NOMO-1 treated with dmso at 0.1 percent for 144 hours (cell line): ENCODE measurements around the gene TSKS.
A peak's percentile ranks its signal among the peaks of the same experiment; 100 is the strongest.

Experiments
- DNase-seq: peaks from one replicate; lab custom pipeline; 2025; ENCODE audit not compliant: unreplicated experiment; lab: John Stamatoyannopoulos, UW

Gene TSKS

GRCh38 chr19:49767967-49768581, 5.0 kb upstream of the TSKS start:
- no peak for DNase-seq

- no peak for DNase-seq
These were observed 4.3 kb upstream of the TSKS start for GRCh38 chr19:49767381-49767780.

- no peak for DNase-seq
These were observed 3.8 kb upstream of the TSKS start, which contains the start of gene AP2A1 for GRCh38 chr19:49766930-49767299. Gene AP2A1, plus strand, starts transcription at chr19:49767001. Its CDS starts 133 bp downstream, at chr19:49767134.

GRCh38 chr19:49766007-49766929, 3.2 kb upstream of the TSKS start:
- peak; percentile 100 for DNase-seq

GRCh38 chr19:49764341-49764740, 1.2 kb upstream of the TSKS start:
- no peak for DNase-seq

GRCh38 chr19:49761625-49762311, 1.3 kb downstream of the TSKS start:
- DNase-seq, result peak; percentile 66

GRCh38 chr19:49761249-49761624, 1.9 kb downstream of the TSKS start:
- no peak for DNase-seq

GRCh38 chr19:49758292-49758691, 4.8 kb downstream of the TSKS start:
- DNase-seq, result no peak

- DNase-seq, result no peak
These were observed 7.2 kb downstream of the TSKS start for GRCh38 chr19:49755956-49756355.

GRCh38 chr19:49752701-49753100, 10.4 kb downstream of the TSKS start:
- no peak for DNase-seq

GRCh38 chr19:49749771-49750170, 13.3 kb downstream of the TSKS start:
- DNase-seq, result no peak

- no peak for DNase-seq
These were observed 13.9 kb downstream of the TSKS start for GRCh38 chr19:49749055-49749716.

GRCh38 chr19:49746206-49746958, 16.7 kb downstream of the TSKS start:
- DNase-seq, result no peak

GRCh38 chr19:49744946-49745381, 18.1 kb downstream of the TSKS start:
- DNase-seq, result no peak

GRCh38 chr19:49741210-49741844, 21.8 kb downstream of the TSKS start:
- DNase-seq, result no peak

- DNase-seq, result no peak
These were observed 23.2 kb downstream of the TSKS start for GRCh38 chr19:49739933-49740332.

GRCh38 chr19:49739098-49739497, 24.0 kb downstream of the TSKS start:
- no peak for DNase-seq

GRCh38 chr19:49738268-49738667, 24.8 kb downstream of the TSKS start:
- no peak for DNase-seq

- no peak for DNase-seq
These were observed 32.9 kb downstream of the TSKS start for GRCh38 chr19:49730166-49730565.
